Activated gamma-delta T cell treated with anti-CD3 and anti-CD28 coated beads, Interleukin-2, amount 50 U/mL, for 16 hours (primary cell): ENCODE data around the gene TCHH.
"Not testable (repeated sequence)": the region's sequence is repeated elsewhere in the genome, so short reads cannot be mapped to it uniquely, and the experiment has no call there.

ENCODE experiments used
- DNase-seq: peaks from one replicate; pipeline ENCODE4 v3.0.0-alpha.2; 2020; ENCODE audit warnings: low read depth

The TCHH gene

GRCh38 chr1:152112101-152112884 is 3.0 kb downstream of the TCHH start:
- DNase-seq = no peak

- DNase-seq = no peak
Observed at GRCh38 chr1:152111515-152111968, 3.7 kb downstream of the TCHH start.

GRCh38 chr1:152110860-152111514 is 4.3 kb downstream of the TCHH start:
- no peak for DNase-seq

- no peak for DNase-seq
Observed at GRCh38 chr1:152110365-152110859, 4.8 kb downstream of the TCHH start.

GRCh38 chr1:152109998-152110294 is 5.3 kb downstream of the TCHH start:
- no peak for DNase-seq

GRCh38 chr1:152109231-152109997 is 5.8 kb downstream of the TCHH start:
- no peak for DNase-seq

- no peak for DNase-seq
Observed at GRCh38 chr1:152108882-152109222, 6.4 kb downstream of the TCHH start.

GRCh38 chr1:152107984-152108881 is 7.0 kb downstream of the TCHH start:
- no peak for DNase-seq

- DNase-seq = no peak
Observed at GRCh38 chr1:152107031-152107983, 7.9 kb downstream of the TCHH start.

GRCh38 chr1:152104854-152105253 is 10.4 kb downstream of the TCHH start:
- no peak for DNase-seq

- DNase-seq = no peak
Observed at GRCh38 chr1:152096931-152097330, 18.3 kb downstream of the TCHH start.

- no peak for DNase-seq
Observed at GRCh38 chr1:152089014-152089674, 26.1 kb downstream of the TCHH start, which contains the start of gene TCHHL1. Gene TCHHL1 (minus strand): TSS chr1:152089064. CDS start chr1:152088143, 921 bp downstream.

GRCh38 chr1:152086760-152087159 is 28.5 kb downstream of the TCHH start:
- DNase-seq = no peak

- no peak for DNase-seq
Observed at GRCh38 chr1:152084853-152085252, 30.4 kb downstream of the TCHH start.

GRCh38 chr1:152081026-152081425 is 34.2 kb downstream of the TCHH start:
- DNase-seq = not testable (repeated sequence)

- DNase-seq = not testable (repeated sequence)
Observed at GRCh38 chr1:152080494-152080893, 34.8 kb downstream of the TCHH start.

- no peak for DNase-seq
Observed at GRCh38 chr1:152078831-152079441, 36.3 kb downstream of the TCHH start.

GRCh38 chr1:152072311-152072710 is 42.9 kb downstream of the TCHH start:
- DNase-seq = no peak

GRCh38 chr1:152071123-152071522 is 44.1 kb downstream of the TCHH start:
- no peak for DNase-seq

GRCh38 chr1:152067929-152068328 is 47.3 kb downstream of the TCHH start:
- DNase-seq = no peak
